ENCODE measurements around the gene TP53I11.

TP53I11 gene

DNA sequence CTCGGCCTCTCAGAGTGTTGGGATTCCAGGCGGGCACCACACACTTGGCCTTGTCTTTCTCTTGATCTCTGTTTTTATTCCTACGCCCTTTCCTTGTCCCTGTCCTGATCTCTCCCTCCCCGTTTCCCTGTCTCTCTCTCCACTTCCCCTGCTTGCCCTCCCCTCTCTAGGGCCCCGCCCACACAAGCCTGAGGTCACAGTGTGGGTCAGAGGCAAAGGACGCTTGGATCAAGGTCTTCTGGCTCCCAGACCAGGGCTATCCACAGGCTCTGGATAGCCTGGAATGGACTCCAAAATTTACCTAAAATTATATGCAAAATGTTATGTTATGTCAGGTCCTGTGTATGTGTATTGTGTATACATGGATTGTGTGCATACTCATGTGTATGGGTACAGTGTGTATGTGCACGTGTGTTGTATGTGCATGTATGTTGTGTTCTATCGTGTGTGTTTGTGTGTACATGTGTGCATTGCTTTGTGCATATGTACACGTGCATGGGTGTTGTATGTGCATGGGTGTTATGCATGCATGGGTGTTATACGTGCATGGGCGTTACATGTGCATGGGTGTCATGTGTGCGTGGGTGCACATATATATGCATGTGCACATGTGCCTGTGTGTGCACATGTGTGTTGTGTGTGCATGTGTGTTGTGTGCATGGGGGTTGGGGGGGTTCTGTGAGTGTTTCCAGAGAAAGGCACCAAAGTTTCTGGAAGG, 38.3 kb downstream of the TP53I11 start:
- DNase-seq (ENCODE audit: low spot score) = no peak

DNA sequence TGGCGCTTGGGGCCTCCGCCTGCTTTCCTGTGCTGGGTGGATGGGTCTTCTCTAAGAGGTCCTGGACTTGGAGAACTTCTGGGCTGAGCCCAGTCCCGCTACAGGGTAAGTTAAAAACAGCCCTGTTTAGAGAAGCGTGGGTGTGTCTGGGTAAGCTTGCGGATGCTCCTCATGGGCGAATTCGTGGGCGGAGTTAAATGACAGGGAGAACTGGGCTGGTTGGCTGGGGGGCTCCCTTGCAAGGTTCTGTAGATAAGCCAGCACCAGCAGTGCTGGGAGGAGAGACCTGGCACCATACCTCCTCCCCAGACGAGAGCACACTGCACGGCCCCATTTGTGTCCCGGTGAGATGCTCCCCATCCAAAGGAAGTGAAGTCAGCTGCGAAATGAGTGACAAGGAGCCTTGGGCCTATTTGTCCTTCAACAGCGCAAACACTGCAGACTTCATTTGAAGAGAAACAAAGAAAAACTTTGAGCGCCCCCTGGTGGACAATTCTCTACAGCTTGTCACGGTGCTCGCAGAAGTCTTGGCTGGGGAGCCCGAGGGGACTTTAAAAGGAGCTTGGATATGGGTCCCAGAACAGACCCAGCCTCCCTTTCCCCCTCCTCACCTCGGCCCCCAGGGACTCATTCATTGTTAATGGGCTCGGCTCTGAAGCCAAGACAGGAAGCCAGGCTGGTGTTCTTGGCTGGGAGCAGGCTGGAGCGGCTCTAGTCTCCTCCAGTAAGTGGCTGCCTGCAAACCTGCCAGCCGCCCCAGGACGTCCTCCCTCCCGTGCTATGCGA, 39.5 kb downstream of the TP53I11 start:
- DNase-seq (ENCODE audit: low spot score) = peak; percentile 80

DNA sequence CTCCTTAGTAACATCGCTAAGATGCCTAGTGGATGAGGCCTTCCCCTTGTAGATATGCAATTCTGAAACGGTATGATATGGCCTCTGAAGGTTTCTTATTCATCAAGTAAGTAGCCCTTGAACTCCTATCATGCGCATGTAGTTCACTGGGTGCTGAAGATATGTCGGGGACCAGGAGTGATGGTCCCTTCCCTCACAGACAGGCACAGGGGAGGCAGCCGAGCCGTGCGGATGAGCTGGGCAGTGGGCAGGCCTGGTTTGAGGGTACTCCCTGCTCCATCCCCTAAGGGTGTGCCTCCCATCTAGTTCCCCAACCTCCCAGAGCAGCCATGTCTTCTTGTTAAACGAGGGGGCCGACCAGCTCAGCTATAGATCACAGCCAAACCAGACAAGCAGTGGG, 40.1 kb downstream of the TP53I11 start:
- no peak for DNase-seq (ENCODE audit: low spot score)

DNA sequence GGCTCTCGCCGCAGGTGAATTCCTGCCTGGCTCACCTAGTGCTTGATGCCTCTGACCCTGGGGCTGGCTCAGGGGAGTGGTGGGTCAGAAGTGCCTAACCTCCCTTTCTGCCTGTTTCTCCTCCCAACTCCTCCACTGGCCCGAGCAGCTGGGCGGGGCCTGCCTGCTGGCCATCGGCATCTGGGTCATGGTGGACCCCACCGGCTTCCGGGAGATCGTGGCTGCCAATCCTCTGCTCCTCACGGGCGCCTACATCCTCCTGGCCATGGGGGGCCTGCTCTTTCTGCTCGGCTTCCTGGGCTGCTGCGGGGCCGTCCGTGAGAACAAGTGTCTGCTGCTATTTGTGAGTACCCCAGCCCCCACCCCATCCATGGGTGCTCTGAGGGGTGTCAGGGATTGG, 41.1 kb downstream of the TP53I11 start:
- no peak for DNase-seq (ENCODE audit: low spot score)

DNA sequence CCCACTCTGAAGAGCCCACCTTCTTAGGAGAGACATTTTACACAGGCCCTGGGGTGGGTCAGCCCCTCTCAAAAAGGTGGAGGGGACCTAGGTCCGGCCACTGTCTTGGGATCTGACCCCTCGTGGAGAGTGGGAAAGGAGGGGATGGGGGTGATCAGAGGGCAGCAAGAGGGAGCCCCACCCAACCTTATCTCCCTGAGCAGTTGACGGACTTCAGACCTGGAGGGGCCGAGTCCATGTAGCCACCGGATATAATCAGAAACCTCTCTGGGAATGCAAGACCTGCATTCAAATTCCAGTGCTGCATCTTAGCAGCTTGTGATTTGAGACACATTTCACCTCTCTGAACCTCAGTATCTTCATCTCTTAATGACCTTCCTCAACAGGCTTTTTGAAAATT, 44.0 kb downstream of the TP53I11 start:
- no peak for DNase-seq (ENCODE audit: low spot score)

DNA sequence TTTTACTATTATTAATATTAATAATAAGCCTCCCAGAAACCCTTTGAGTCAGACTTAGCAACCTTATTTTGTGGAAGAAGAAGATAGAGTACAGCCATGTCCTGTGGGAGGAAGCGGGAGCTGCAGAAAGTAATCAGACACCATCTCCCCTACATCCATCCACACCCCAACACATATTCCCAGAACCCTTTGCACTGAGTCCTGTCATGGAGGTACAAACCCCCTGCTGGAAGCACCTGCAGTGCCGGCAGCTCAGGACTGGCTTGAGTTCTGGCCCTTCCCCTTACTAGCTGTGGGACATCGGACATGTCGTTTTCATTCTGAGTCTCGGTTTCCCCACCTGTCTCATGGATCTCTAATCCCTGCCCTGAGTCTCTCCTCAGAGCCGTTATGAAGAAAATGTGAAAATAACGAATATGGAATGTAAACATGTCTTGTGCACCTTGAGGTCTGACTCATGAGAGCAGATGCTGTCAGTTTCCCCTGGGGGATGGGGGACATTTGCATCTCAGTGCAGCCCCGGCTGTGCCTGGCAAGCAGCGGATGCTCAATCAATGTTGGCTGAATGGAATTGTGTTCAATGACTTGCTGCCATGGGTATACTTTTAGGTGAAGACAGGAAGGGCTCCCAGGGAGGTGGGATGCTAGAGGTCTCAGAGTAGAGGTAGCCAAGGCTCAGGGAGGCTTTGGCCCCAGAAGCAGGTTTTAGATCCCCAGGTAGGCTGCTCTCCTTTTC, 45.4 kb downstream of the TP53I11 start:
- DNase-seq (ENCODE audit: low spot score) = no peak

DNA sequence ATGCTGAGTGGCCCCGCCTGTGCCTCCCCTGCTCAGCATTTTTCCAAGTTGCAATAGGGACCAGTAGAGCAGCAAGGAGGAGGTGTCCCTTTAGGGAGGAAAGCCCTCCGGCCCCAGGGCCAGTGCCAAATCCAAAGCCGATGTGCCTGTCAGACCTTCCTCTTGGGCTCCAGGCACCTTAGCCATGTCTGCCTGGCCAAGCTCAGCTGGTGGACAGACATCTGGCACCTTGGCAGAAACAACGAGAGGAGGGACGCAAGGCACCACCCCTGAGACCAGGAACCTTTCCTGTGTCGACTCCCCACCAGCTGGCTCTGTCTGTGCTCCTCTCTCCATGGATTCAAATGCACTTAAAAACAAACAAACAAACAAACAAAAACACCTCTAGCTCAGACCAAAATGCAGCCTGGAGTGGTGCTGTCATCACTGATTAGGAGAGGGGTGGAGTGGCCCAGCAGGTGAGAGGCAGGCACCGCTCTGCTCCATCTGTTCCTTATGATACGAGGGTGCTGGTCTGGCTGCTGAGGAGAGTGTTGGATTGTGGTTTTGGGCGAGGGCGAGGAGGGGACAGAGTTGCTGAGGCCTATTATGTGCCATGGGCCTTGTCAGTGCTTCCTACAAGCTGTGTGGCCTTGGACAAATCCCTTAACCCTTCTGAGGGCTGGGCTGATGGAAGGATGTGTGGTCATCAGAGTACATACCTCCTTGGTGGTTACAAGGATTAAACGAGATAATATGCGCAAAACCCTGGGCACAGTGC, 46.2 kb downstream of the TP53I11 start:
- DNase-seq (ENCODE audit: low spot score) = no peak

DNA sequence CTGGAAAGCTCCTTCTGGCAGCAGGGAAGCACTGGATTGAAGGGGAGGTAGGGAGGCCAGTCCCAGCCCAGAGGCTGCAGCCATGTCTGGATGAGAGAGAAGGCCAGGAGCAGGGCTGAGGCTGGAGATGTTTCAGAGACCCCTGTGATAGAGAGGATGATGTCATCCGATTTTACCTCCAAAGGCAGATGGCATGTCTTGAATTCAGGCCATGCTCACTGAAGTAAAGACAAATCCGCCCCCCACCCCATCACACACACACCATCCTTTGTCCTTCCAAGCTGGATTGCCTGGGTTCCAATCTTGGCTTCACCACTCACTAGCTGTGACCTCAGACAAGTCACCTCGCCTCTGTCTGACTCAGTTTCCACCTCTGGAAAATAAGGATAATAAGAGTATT, 47.2 kb downstream of the TP53I11 start:
- DNase-seq (ENCODE audit: low spot score) = no peak

DNA sequence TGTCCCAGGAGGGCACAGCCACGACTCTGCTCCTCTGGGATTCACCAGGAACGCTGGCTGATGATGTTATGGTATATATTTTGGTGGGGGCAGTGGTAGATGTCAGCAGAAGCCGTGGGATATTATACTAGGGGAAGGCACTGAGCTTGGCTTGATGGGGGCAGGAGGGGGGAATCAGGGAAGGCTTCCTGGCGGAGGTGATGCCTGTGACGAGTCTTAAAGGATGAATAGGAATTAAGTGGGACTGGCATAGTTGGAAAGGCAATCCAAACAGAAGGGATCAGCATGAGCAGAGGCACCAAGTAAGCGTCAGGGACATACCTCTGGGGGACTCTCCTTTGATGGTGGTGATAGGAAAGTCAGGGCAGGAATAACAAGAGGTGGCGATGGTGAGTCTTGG, 47.6 kb downstream of the TP53I11 start:
- DNase-seq (ENCODE audit: low spot score) = no peak

DNA sequence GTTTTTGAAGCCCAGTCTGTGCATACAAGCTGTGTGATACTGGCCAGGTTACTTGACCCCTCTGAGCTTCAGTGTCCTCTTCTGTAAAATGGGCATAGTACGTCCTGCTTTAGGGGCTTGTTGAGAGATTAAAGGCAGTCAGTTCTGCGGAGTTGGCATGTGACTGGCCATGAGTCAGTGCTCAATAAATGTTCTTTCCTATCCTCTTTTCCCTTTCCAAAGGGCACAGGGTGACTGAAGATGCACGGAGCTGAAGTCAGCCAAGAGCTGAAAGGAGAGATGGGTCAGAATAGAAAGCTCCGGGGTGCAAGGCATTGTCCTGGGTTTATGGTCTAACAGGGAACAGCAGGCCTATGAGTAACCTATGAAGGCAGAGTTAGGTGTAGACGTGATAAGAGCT, 48.9 kb downstream of the TP53I11 start:
- no peak for DNase-seq (ENCODE audit: low spot score)

DNA sequence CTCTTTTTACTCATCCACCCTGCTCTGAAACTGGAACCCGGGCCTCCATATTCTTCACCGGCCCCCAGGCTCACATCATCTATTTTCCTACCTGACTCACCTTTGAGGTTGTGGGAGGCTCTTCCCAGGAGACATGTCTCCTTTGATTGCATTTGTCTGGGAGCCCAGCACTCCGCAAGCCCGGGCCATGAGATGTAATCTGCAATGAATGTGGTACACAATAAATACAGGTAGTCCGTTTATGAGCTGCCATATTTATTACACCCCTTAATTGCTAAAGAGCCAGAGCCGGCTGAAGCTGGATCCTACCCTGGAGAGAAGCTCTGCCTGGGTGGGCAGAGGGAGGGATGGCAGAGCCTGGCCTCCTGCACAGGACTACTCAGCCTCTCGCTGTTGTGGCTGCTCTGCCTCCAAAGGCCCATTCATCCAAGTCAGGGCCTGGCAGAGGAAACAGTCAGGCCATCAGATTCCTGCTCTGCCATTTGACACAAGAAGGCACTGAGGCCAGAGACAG, 49.5 kb downstream of the TP53I11 start:
- no peak for DNase-seq (ENCODE audit: low spot score)

DNA sequence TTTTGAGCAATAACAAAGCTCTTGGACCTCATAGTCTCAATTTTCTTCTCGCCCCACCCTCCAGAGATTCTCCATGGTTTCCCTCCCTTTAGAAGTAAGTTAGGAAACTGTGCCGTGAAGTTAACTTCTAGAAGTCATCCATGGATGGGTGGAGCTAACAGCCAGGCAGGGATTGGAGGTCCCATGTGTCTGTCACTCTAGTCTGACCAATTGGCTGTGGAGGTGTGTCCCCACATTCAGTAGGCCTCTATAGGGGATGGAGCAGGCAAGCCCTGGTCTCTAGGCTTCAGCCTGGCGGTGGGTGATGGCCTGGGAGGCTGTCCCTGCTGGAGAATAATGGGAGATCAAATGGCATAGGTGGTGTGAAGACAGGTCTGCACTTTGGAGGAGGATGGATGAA, 50.7 kb downstream of the TP53I11 start:
- DNase-seq (ENCODE audit: low spot score) = peak; percentile 31

DNA sequence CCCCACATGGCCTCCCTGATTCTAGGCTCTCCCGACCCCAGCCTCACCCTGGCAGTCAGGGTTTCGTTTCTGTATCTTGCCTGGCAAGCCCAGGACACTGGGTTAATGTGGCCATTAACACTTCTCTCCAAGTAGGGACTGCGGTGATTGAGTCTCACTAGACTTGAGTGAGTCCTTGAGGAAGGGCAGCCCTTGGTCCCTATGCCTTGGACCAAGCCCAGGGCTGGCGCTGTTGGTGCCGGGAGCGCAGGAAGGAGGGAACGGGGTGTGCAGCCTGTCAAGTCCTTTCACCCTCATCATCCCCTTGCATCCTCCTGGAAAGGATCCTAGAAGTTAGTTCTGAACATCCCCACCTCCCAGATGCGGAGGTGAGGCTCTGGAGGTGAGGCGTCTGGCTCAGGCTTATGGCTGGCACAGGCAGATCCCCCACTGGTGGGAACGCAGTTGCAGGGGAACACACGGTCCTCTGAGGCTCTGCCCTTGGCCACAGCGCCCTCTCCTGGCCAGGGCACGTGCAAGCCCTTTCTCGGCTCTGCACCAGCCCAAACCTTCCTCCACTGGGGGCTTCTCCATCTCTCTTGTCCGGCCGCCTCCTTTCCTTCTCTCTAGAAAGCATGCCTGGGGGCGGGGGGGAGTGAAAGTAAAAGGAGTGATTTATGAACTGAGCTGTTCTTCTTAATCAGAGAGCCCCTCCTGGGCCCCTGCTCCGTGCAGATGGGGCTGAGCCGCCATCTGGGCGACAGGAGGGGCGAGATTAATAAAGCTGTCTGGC, 56.7 kb downstream of the TP53I11 start:
- DNase-seq (ENCODE audit: low spot score) = peak; percentile 59

DNA sequence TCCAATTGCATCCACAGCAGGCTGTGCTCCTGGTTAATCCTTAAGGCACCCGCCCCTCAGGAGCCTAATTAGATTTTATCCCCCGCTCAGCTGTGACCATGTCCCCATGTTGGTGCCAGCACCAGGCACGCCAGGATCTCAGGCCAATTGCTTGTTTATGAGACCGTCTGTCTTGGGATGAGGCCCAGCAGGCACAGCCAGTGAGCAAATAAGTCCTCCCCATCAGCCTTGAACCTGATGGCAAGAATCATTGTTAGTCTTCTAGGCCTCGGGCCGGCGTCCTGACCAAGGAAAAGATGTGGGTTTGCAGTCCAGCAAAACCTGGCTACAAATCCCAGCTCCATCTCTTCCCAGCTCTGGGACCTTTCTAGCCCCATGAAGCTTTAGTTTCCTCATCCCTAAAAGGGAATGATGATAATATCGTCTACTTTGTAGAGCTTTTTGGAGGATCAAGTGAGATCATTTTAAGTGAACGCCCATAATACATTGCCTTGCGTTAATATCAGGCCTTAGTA, 57.3 kb downstream of the TP53I11 start:
- DNase-seq (ENCODE audit: low spot score) = no peak

DNA sequence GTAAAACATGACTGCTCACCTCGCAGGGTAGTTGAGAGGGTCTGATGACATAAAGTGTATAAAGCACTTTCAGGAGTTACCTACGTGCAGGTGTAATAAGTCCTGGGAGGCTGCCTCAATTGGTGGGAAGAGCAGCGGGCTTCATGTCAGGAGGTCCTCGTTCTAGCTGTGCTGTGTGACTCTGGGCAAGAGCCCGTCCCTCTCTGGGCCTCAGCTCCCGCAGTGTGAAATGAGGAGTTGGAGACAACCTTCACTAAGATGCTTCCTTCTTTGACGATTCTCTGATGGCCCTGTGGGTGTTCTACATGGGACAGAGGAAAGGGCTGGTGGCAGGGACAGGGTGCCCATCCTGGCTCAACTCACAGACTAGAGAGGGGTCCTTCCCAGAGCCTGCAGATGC, 57.8 kb downstream of the TP53I11 start:
- no peak for DNase-seq (ENCODE audit: low spot score)

DNA sequence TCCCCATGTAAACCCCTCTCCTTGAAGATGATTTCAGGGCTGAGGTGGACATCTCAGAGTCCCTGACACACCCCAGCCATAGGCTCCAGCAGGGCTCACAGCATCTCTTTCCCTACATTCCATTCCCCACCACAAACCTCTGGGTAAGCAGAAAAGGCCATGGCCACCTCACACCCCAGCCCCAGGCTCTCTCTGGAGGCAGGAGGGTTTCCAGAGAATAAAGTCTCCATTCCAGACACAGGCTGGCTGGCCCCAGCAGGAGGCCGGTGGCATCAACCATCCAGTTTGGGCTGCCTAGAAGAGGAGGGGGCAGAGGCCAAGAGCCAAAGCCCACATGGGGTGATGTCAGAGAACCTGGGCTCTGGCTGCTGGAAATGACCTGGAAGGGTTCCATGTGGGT, 61.4 kb downstream of the TP53I11 start:
- peak; percentile 28 for DNase-seq (ENCODE audit: low spot score)

DNA sequence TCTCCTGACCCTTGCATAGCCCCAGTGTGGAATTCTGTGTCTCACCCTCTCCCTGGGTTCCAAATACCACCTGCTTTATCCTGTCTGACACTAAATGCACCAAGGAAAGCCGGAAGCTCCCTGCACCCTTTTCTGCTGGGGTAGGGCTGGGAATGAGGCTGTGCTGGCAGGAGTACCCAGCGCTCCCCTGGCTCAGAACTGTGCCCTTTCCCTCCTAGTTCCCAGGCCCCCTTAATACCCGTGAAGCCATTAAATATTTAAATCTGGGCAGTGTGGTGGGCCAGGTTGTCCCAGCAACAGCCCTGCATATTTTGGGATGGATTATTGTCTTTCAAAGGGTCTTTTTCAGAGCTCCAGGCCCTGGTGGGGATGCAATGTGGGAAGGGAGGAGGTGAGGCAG, 63.0 kb downstream of the TP53I11 start:
- no peak for DNase-seq (ENCODE audit: low spot score)

DNA sequence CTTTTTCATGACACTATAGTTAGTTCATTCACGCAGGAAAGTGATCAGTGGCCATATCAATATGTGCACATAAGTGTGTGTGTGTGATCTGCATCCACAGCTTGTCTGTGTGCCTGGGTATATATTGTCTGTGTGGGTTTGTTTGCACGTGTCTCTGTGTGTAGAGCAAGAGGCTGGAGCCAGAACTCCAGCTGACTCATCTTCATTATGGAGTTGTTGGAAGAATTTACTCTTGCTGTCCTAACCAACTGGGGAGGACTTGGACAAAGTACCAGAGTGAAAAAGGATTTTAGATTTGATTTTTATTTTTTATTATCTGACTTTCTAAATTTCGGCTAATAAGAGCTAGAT, 63.9 kb downstream of the TP53I11 start:
- peak; percentile 30 for DNase-seq (ENCODE audit: low spot score)

DNA sequence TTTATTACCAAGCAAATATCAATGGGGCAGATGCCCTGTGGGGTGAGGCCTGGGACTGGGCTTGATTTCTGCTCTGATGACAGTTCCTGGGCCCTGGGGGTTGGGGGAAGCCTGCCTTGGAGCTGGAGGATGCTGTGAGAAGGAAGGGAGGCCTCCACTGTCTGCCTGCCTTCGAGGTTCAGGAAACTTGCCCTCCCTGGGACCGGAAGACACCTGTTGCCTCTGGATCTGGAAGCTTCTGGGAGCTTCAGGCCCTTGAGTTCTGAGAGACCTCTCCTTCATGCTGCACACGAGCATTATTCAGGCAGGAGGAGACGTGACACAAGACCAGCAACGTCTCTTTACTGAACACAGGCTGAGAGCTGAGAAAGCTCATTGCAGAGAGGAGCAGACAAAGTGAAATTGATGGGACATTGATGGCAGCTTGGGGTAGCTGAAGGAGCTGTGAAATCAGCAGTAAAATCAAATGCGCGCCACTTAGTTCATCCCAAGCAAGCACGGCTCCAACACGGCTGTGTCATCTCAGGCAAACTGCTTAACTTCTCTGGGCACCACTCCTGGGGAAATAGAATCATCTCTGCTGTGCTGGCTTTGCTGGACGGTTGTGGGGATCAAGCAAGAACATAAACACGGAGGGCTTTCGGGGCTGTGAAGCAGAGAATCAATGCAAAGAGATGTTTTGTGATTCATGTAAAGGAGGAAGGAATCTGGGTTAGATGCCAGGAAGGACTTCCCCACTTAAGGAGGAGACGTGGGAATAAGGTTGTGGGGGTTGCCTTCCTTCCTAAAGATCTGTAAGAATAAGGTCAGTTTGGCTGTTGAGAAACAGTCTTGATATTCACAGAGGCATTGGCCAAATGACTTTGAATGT, 64.5 kb downstream of the TP53I11 start:
- no peak for DNase-seq (ENCODE audit: low spot score)

Measured in kidney tubule cell (primary cell).